GM12873 (cell line): Measurements from ENCODE around the gene ABL1.

Source experiments
- CTCF ChIP-seq: IDR thresholded peaks from 2 replicates; pipeline ENCODE4 v1.5.1; 2012; ENCODE audit warnings: low read depth, mild to moderate bottlenecking, moderate library complexity, low read length, control low read depth; ENCODE audit not compliant: insufficient read depth; ENCODE audit errors: missing control alignments

The ABL1 gene

DNA sequence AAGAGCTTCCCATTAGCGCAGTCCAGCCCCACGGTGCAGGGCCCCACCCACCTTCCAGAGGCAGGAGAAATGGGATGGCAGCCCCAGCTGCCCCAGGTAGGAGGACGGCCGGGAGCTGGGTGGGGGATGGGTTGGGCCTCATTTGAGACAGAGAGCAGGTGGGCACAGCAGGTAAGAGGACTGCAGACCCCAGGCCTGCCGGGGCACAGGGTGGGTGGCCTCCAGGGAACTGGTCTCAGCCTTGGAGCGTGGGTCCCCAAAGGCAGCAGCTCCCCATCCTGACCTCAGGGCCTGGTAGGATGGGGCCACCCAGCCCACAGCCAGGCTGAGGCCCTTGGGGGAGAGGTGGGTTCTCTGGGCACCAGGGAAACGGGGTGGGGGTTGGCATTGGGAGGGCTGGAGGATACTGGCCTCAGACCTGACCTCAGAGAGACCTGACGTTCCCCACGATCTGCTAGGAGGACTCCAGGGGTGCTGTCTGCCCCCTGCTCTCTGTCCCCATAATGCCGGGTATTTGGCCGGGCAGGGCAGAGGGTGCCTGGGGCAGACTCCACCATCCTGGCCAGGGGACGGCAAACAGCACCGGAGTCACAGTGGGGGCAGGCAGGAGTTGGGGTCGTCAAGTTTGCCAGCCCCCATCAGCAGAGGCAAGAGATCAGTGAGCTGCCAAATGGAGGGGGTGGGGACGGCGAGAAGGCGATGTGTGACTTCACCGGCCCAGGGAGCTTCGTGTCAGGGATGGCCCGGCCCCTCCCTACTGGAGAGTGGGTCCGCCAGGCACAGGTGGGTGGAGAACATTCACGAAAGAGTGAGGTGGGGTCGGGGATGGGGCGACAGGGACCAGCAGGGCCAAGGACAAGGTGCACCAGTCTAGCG is 68.4 kb downstream of the ABL1 start:
- TF ChIP-seq CTCF = no peak

DNA sequence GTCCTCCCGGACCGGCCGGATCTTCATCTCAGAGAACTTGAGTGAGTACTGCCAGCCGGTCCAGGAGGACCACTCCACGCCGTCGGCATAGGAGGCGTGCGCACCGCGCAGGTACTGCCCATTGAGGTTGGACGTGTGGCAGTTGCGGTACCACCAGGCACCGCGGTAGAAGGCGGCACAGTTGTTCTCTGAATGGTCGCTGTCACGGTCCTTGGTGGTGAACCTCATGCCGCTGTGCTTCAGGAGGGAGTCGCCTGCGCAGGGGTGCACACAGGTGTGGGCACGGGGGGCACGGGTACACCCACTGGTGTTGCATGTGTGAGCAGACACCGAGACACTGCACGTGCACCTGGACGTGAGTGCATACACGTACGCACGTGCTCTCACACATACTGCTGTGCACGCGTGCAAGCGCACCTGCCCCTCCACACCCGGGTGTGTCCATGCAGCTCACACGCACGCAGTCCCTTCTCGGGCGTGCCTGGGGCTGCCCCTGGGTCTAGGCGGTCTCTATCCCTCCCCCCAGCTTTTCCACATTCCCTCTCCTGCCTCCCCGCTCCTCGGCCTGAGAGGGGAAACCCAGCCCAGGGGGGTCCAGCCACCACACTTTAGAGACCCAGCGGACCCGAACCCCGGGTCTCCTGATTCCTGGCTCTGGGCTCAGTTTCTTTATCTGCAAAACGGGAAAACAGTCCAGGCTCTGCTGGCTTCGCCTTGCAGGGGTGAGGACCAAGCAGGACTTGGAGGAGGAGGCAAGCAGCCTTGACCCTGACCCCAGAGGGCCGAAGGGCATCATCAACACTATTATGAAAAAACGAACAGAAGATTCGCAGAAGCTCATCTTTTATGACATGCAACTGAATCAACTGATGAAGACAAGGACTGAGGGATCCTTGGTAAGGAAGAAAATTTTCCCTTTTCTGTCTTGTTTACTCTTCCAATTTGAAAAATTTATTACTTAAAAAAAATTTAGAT is 69.3 kb downstream of the ABL1 start:
- TF ChIP-seq CTCF = no peak

DNA sequence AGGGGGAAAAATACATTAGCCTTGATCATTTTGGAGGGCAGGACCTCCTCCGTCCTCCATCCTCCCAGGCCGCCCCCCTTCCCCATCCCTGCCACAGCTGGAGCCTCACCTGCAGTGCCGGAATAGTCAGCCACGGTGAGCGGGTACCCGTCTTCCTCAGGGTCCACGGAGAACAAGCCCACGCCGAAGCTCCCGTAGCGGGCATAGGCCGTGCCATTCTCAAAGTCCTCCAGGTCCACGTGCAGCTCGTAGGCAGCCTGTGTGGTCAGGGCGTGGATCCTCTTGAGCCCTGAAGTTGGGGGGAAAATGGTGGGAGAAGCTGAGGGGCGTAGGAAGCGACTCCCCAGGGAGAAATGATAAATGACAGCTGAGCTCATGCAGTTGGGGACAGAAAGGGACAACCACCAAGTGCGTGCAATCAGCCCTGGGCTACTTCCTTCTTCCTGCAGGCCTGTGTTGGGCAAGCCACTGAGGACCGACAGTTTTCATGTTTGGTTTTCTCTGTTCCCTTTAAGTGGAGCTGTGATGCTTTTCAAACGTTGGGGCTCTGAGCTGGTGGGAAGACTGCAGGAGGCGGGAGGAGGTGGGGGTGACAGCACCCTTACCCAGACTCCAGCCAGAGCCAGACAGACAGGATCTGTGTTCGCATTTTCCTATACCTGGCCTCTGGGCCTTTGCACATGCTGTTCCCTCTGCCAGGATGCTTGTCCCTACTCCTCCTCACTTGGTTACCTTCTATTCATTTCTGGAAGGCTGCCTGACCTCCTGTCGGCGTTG is 70.3 kb downstream of the ABL1 start:
- TF ChIP-seq CTCF = no peak

DNA sequence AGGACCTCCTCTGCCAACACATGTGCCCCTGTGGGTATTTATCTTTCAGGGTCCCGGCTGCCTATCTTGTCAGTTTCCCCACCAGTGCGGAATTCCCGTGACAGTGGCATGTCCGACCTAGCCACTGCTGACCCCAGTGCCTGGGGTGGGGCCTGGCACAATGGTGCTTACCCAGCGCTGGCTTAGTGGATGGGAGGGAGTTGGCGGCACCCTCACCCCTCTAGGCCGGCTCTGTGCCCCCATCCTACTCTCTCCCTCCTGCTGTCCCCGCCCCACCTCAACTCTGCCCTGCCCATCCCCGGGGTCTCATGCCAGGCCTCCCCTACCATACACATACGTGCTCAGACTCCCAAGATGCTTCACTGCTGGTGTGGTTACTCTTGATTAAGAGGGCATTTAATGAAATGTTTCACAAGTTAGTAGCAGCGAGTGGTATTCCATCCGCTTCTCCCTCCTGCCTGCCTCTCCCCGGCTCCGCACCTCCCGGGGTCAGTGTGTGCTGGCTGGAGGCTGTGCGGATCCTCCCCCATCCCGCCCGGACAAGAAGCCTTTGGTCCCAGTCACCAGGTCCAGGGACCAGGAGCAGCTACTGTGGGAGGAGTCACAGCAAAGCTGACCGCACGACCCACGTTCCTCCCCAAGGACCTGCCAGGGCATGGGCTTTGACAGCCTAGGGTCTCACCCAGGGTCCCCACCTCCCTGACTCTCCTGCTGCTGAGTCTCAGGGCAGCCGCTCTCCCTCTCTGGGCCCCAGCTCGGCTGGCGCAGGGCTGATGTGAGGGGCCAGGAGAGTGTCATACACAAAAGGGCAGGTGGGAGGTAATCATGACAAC is 71.1 kb downstream of the ABL1 start:
- TF ChIP-seq CTCF = no peak

DNA sequence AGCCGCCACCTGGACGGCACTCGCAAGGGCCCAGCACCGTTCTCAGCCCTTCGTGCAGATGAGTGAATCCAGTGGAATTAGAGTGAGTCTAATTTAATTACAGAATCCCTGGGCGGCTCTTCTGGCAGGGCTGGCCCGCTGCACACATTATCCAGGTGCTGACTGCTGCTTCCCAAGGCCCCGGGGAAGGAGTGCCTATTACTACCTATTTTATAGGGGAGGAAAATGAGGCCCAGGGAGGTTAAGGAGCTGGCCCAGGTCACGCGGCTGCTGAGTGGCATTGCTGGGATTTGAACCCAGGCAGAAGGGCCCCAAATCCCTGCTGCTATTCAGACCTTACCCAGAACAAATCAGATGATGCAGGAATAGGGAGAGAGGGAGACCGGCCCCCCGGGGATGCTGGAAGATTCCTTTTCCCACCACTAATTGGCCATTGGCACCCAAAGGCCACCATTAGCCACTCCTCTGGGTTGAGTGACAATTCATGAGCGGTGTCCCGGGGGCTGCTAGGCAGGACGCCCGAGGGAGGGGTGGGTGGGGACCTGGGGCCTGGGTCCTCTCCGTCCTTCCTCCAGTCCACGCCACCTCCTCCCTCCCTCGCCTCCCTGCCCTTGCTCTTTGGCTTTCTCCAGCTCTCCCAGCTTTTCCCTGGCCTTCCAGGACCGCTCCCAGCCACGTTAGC is 71.8 kb downstream of the ABL1 start:
- no peak for TF ChIP-seq CTCF

DNA sequence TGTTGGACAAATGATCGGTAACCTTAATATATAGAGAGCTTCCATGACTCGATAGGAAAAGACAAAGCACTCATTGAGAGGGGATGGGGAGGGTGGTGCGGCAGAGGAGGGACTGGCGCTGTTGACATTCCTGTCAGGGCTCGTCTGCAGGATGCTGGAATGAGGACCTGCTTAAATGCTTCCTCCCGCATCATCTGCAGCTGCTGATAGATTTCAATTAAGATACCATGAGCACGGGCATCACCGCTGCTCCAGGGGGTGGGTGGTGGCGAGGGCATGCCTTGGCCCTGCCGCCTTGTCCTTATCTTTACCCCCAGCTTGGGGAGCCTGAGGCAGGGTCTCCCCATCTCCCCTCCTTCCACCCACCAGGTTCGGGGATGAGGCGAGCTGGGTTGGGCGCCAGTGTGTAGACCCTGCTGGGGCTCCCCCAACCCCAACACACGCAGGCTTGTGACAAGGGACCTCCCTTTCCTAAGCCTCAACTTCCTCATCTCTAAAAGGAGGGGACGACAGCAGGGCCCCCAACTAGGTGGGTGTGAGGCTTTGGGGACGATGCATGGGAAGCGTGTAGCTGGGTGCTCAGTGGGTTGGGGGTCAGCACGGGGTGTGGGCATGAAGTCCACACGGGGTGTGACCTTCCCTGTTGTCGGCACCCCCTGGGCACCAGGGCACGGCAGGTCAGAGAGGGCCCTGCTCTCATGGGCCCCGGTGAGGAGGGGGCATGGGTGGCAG is 73.3 kb downstream of the ABL1 start:
- TF ChIP-seq CTCF = no peak
